CD4-positive, alpha-beta T cell (primary cell): ENCODE measurements around the gene PRAMEF18. TPM values are rescaled to one million over a fixed set of nuclear protein-coding genes. Genes with fewer than 3 reads are reported as not detected.
"Not testable (repeated sequence)": the region's sequence is repeated elsewhere in the genome, so short reads cannot be mapped to it uniquely, and the experiment has no call there.

Source experiments
- ATAC-seq: fragments of 200-7000 bp; cut with Tn5 transposase; one replicate; pipeline ENCODE4 v1.10.0; 2022; ENCODE audit warnings: mild to moderate bottlenecking; ENCODE audit not compliant: poor library complexity
- CTCF ChIA-PET: fragments of 350-600 bp; sonication (Branson Sonifier 250); formaldehyde crosslinking; loops from one replicate; lab custom pipeline; 2021; ENCODE audit warnings: antibody characterized with exemption, inconsistent platforms; lab: Charles Lee
- POLR2A ChIA-PET: fragments of 350-600 bp; sonication (Branson Sonifier 250); formaldehyde crosslinking; loops from one replicate; lab custom pipeline; 2021; ENCODE audit warnings: antibody characterized with exemption, inconsistent platforms; lab: Charles Lee
- DNase-seq, 14 experiments: peaks; one replicate each; pipeline ENCODE4 v3.0.0-alpha.2; 2013 to 2020; ENCODE audit warnings: mixed read lengths in 2 of 14
- H3K27ac ChIP-seq, 2 donors: one replicate each; pipeline versions ENCODE4 v1.5.1 to v1.7.0; 2013; ENCODE audit warnings: low read length in 2 of 2, low read depth in 1 of 2, mild to moderate bottlenecking in 1 of 2
- H3K27me3 ChIP-seq, 2 experiments: 1 replicate in 1 of 2; 2 replicates in 1 of 2; pipeline versions ENCODE4 v1.6.1 to v1.7.0; 2013; ENCODE audit warnings: low read length in 2 of 2, control low read depth in 1 of 2, mild to moderate bottlenecking in 1 of 2, moderate library complexity in 1 of 2; ENCODE audit not compliant: insufficient read depth in 2 of 2, control insufficient read depth in 1 of 2
- H3K36me3 ChIP-seq: one replicate; pipeline ENCODE4 v1.6.1; 2013; ENCODE audit warnings: low read length, control low read depth; ENCODE audit not compliant: insufficient read depth
- H3K4me1 ChIP-seq: one replicate; pipeline ENCODE4 v1.6.1; 2013; ENCODE audit warnings: low read length, control low read depth; ENCODE audit not compliant: insufficient read depth
- H3K4me3 ChIP-seq: one replicate; pipeline ENCODE4 v1.5.1; 2013; ENCODE audit warnings: mild to moderate bottlenecking, low read length, moderate library complexity
- H3K9me3 ChIP-seq, 2 experiments: 1 replicate in 1 of 2; 2 replicates in 1 of 2; pipeline versions ENCODE4 v1.6.1 to v1.7.0; 2013; ENCODE audit warnings: low read length in 2 of 2, mild to moderate bottlenecking in 2 of 2, control low read depth in 1 of 2, moderate library complexity in 1 of 2; ENCODE audit not compliant: control insufficient read depth in 1 of 2, insufficient read depth in 1 of 2
- H3K27ac Mint-ChIP-seq: one replicate; pipeline ENCODE4 v1.8.0; 2020; ENCODE audit warnings: mixed read lengths
- H3K27me3 Mint-ChIP-seq: one replicate; pipeline ENCODE4 v1.8.0; 2021; ENCODE audit warnings: mixed read lengths
- H3K36me3 Mint-ChIP-seq: one replicate; pipeline ENCODE4 v1.8.0; 2021; ENCODE audit warnings: low read depth, mixed read lengths
- H3K4me1 Mint-ChIP-seq: one replicate; pipeline ENCODE4 v1.8.0; 2021; ENCODE audit warnings: low read depth, mixed read lengths
- H3K4me3 Mint-ChIP-seq: one replicate; pipeline ENCODE4 v1.8.0; 2020; ENCODE audit warnings: mild to moderate bottlenecking, mixed read lengths
- H3K9me3 Mint-ChIP-seq: one replicate; pipeline ENCODE4 v1.8.0; 2020; ENCODE audit warnings: mixed read lengths
- intact Hi-C, 2 experiments: fragments of 100-400 bp; cut with DNase I in 1 of 2; cut with micrococcal nuclease in 1 of 2; formaldehyde crosslinking; loops; one replicate each; pipeline versions ENCODE4 v1.15.1 to v1.9.0; 2023 to 2025; cut with DNase I, micrococcal nuclease
- polyA plus RNA-seq, 2 donors: library from polyadenylated mRNA; unstranded; fragments of 120-200 nt; gene quantifications; one replicate each; pipeline ENCODE4 v1.2.1, GENCODE V29; 2013
- total RNA-seq, 174 experiments: library from RNA in 2 of 174; stranded (reverse) in 2 of 174; gene quantifications; one replicate each; pipeline ENCODE4 v1.2.3 and lab custom pipeline; 2021 to 2026

The PRAMEF18 gene, protein sequence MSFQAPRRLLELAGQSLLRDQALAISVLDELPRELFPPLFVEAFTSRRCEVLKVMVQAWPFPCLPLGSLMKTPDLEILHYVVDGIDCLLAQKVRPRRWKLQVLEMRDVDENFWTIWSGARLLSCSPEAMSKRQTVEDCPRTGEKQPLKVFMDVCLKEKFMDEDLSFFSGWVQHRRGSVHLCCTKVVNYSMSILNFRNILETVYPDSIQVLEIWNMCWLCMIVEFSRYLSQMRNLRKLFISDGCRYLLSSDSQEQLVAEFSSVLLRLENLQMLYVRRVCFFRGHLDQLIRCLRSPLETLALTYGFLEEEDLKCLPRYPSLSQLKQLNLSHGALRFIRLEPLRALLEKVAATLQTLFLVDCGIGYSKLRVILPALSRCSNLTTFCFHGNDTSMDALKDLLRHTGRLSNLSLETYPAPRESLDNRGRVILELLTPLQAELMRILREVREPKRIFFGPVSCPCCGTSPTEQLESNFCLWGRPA
- total RNA-seq (not detected), total RNA-seq (lab: John Stamatoyannopoulos, UW) (0 to 0.08 (median 0) reads per million in 172 experiments)
- polyA plus RNA-seq (2013, experiment 1 of 2) = not detected
- not detected for polyA plus RNA-seq (2013, experiment 2 of 2)

DNA sequence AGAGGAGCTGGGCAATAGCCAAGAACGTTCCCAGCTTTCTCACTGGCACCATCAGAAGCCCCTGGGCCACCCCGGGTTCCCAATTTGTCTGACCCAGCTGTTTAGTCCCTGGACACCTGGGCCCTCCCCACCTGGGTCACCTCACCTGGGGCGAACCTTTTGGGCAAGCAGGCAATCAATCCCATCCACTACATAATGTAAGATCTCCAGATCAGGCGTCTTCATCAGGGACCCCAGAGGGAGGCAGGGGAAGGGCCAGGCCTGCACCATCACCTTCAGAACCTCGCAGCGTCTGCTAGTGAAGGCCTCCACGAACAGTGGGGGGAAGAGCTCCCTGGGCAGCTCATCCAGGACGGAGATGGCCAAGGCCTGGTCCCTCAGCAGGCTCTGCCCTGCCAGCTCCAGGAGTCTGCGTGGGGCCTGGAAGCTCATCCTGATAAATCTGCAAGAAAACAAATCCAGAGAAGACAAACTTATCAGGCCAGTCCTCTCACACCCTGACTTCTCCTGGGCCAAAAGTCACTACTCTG lies at the start of gene PRAMEF18:
TSS of gene PRAMEF18 (minus strand) at position 480 of the 530 bp plus-strand sequence. CDS start at position 432, 48 bp downstream.
- ATAC-seq, H3K27ac ChIP-seq, intact Hi-C loops, H3K36me3 Mint-ChIP-seq, DNase-seq, H3K27ac Mint-ChIP-seq, H3K4me3 Mint-ChIP-seq, H3K36me3 ChIP-seq, H3K4me3 ChIP-seq, H3K27me3 ChIP-seq, H3K4me1 ChIP-seq, H3K9me3 Mint-ChIP-seq, POLR2A ChIA-PET, CTCF ChIA-PET, H3K4me1 Mint-ChIP-seq, H3K9me3 ChIP-seq: not testable (repeated sequence)
- H3K27me3 Mint-ChIP-seq = peaks cover 25% of the 10 kb centered on the region

DNA sequence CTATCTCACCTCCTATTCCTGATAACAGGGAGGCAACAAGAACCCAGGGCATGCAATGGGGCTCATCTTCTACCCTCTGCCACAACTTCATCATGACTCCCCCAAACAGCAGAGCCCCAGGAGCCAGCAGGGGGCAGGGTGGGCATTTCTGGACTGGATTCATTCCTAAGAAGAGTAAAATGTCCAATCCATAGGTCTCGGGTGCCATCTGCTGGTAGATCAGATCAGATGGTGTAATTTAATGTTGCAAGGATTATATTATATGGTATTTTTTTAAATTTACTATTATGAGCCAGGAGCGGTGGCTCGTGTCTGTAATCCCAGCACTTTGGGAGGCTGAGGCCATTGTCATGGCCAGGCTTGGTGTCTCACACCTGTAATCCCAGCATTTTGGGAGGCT lies 39.2 kb upstream of the PRAMEF18 start:
- H3K9me3 ChIP-seq, H3K27me3 ChIP-seq, H3K36me3 ChIP-seq, POLR2A ChIA-PET, H3K4me1 ChIP-seq, H3K4me3 ChIP-seq, H3K36me3 Mint-ChIP-seq, H3K27ac Mint-ChIP-seq, H3K9me3 Mint-ChIP-seq, H3K27me3 Mint-ChIP-seq, DNase-seq, ATAC-seq, H3K4me1 Mint-ChIP-seq, H3K4me3 Mint-ChIP-seq, CTCF ChIA-PET, H3K27ac ChIP-seq, intact Hi-C loops: not testable (repeated sequence)

DNA sequence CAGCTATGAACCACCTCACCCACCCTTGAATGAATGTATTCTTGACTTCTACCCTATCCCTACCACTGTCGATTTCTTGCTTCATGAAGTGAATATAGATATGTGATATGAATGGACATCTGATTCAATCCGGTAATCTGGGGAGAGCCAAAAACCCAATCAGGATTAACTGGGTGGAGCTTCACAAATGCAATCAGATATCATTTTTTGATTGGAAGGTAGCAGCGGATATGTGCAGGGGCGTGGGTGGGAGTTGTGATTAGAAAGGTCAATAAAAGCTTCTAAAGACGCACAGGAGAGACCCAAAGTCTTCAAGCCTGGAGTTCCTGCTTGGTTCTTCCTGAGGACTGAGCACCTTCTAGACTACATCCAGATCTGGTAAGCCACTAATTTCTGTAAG lies 27.9 kb upstream of the PRAMEF18 start, which contains the start of gene PRAMEF5:
TSS of gene PRAMEF5 (plus strand) at position 301 of the 400 bp plus-strand sequence. CDS start 5,071 bp downstream, outside the sequence.
- H3K36me3 ChIP-seq, H3K27me3 Mint-ChIP-seq, H3K36me3 Mint-ChIP-seq, H3K27me3 ChIP-seq, H3K4me3 ChIP-seq, H3K4me1 Mint-ChIP-seq, ATAC-seq, H3K9me3 ChIP-seq, H3K4me3 Mint-ChIP-seq, intact Hi-C loops, H3K27ac ChIP-seq, H3K4me1 ChIP-seq, POLR2A ChIA-PET, H3K9me3 Mint-ChIP-seq, CTCF ChIA-PET, DNase-seq, H3K27ac Mint-ChIP-seq: not testable (repeated sequence)

DNA sequence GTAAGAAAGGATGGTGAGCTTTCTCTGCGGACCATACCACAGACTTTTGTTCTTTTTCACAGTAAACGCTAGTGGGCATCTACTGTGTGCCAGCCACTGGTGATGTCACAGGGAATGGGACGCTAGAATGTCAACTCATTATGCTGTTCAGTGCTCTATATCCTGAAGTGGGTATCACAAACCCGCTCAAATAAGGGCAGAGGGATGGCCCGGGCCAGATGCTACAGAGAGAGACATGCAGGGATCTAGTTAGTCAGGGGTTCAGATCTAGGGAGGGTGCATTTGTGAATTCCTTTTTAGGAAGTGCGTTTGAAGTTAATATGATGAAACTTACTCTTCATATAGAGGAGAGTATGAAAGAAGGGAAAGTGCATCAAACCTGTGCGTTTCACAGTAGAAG lies 21.2 kb upstream of the PRAMEF18 start:
- H3K27ac Mint-ChIP-seq, H3K9me3 ChIP-seq, H3K4me3 ChIP-seq, H3K27me3 Mint-ChIP-seq, H3K9me3 Mint-ChIP-seq, H3K36me3 ChIP-seq, H3K27ac ChIP-seq, POLR2A ChIA-PET, CTCF ChIA-PET, H3K4me1 ChIP-seq, intact Hi-C loops, DNase-seq, H3K27me3 ChIP-seq, ATAC-seq, H3K4me1 Mint-ChIP-seq, H3K36me3 Mint-ChIP-seq, H3K4me3 Mint-ChIP-seq: not testable (repeated sequence)

DNA sequence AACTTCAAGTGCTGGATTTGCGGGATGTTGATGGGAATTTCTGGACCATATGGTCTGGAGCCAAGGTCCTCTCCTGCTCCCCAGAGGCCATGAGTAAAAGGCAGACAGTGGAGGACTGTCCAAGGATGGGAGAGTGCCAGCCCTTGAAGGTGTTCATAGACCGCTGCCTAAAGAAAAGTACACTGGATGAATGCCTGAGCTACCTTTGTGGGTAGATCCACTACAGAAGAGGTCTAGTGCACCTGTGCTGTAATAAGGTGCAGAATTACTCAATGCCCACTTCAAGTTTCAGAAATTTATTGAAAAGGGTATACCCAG lies 20.6 kb upstream of the PRAMEF18 start:
- H3K27me3 Mint-ChIP-seq, H3K4me1 Mint-ChIP-seq, H3K9me3 Mint-ChIP-seq, H3K27ac Mint-ChIP-seq, POLR2A ChIA-PET, H3K4me3 ChIP-seq, H3K36me3 ChIP-seq, H3K4me1 ChIP-seq, DNase-seq, H3K27me3 ChIP-seq, ATAC-seq, H3K36me3 Mint-ChIP-seq, H3K27ac ChIP-seq, H3K4me3 Mint-ChIP-seq, intact Hi-C loops, H3K9me3 ChIP-seq, CTCF ChIA-PET: not testable (repeated sequence)

DNA sequence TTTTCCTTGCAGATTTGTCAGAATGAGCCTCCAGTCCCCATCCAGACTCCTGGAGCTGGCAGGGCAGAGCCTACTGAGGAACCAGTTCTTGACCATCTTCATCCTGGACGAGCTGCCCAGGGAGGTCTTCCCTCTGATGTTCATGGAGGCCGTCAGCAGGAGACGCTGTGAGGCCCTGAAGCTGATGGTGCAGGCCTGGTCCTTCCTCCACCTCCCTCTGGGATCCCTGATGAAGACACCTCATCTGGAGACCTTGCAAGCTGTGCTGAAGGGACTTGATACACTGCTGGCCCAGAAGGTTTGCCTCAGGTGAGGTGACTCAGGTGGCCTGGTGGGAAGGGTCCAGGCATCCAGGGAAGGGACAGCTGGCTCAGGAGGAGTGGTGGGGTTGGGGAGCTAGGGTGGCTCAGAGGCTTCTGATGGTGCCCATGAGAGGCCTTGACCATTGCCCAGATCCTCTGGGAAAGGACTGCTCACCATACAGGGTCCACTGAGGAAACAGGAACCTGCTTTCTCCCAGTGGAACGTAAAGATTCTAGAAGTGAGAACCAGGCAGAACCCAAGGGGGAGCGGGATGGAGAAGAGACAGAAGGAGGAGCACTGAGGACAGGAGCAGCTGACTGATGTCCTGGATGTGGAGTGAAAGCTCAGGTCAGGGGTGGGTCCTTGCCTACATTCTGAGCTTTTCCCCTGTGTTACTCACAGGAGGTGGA lies 20.0 kb upstream of the PRAMEF18 start:
- H3K27me3 ChIP-seq, CTCF ChIA-PET, ATAC-seq, H3K36me3 ChIP-seq, H3K4me3 ChIP-seq, H3K4me3 Mint-ChIP-seq, H3K27me3 Mint-ChIP-seq, DNase-seq, H3K27ac Mint-ChIP-seq, intact Hi-C loops, H3K4me1 Mint-ChIP-seq, POLR2A ChIA-PET, H3K27ac ChIP-seq, H3K4me1 ChIP-seq, H3K36me3 Mint-ChIP-seq, H3K9me3 Mint-ChIP-seq, H3K9me3 ChIP-seq: not testable (repeated sequence)
